Measurements from ENCODE around the gene UBALD2. TPM values are rescaled to one million over a fixed set of nuclear protein-coding genes. Genes with fewer than 3 reads are reported as not detected.

The UBALD2 gene
- total and polyA plus RNA-seq, 2 of the 8 experiments (the other 6 are each of a cell fraction or from before 2014, with no cell fraction given) = 17.8 to 22.6 TPM

DNA sequence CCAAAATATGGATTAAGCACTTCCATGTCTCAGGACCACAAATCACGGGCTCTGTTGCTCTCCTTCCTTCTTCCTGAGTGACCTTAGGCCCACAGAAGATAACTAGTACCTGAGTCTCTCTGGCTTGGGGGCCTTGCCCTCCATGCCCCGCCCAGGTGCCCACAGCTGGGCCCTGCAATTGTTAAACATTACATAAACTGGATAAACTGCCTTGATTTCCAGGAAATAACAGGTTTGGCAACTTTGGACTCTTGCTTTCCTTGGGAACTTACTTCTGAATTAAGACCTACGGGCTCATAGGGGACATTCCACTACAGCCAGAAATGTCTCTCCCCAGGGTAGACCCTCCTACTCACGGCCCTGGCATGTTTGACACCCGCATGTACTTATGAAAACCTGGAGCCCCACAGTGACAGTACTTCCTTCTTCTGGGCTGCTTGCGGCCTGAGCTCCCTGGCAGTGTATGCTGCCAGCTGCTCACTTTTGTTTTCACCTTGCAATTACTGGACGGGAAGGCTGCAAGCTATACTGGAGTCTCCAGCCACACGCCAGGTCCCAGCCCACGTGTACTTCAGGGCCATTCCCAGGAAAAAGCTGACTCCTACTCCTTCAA is 2.3 kb upstream of the UBALD2 start:
- Histone ChIP-seq H3K56ac (replicated peaks; ENCODE audit: insufficient read length, low read depth, low read length) (no peak overlapping the region), H3K4me3 (ENCODE audit: extremely low read depth in 1 of 4, insufficient read depth in 2 of 4, low read depth in 3 of 4, low read length in 4 of 4) (no peak overlapping the region), H3K27ac (ENCODE audit: low read depth, low read length) (no peak overlapping the region), H4K8ac (ENCODE audit: extremely low read depth, insufficient read depth, low read length) (peak overlapping the region; percentile 60; the same call in 1 of the 2 replicates), H2AK5ac (ENCODE audit: low read depth, low read length) (no peak overlapping the region), H4K20me1 (replicated peaks in 1 of 2; ENCODE audit: control insufficient read depth in 1 of 2, insufficient read depth in 2 of 2, low read length in 2 of 2) (no peaks in the 10 kb centered on the region), H3K23ac (ENCODE audit: insufficient read length) (no peak overlapping the region), H3K9ac (replicated peaks in 1 of 4; ENCODE audit: extremely low read depth in 1 of 4, low read depth in 3 of 4, low read length in 3 of 4) (no peak overlapping the region), H3K79me1 (ENCODE audit: low read depth, low read length) (peaks cover 2% of the 10 kb centered on the region; the same call in 1 of the 2 replicates), H3K36me3 (ENCODE audit: control insufficient read depth in 2 of 4, insufficient read depth in 4 of 4, low read length in 3 of 4) (no peaks in the 10 kb centered on the region), H2AFZ (ENCODE audit: low read length) (no peak overlapping the region), H3K4me1 (replicated peaks in 1 of 4; ENCODE audit: control insufficient read depth in 3 of 4, insufficient read depth in 4 of 4, low read length in 3 of 4) (peaks cover 0 to 7% (median 4%) of the 10 kb centered on the region in 4 experiments; a peak in 6 of 7 replicates), H2BK120ac (replicated peaks; ENCODE audit: low read depth, low read length) (no peak overlapping the region), H2BK12ac (ENCODE audit: low read depth, low read length) (no peak overlapping the region), H2BK15ac (ENCODE audit: low read length) (no peak overlapping the region), H4K91ac (replicated peaks; ENCODE audit: insufficient read length, low read length) (peak overlapping the region; percentile 19), H3K14ac (ENCODE audit: insufficient read length) (no peak overlapping the region), H3K23me2 (ENCODE audit: low read depth, low read length) (no peaks in the 10 kb centered on the region), H3K18ac (ENCODE audit: extremely low read depth, low read length) (no peak overlapping the region), H3K4ac (replicated peaks; ENCODE audit: insufficient read length, low read depth, low read length) (no peak overlapping the region), H2BK20ac (ENCODE audit: low read length) (no peak overlapping the region), H3K79me2 (ENCODE audit: control insufficient read depth in 1 of 2, insufficient read depth in 2 of 2, low read length in 2 of 2) (peaks cover 3 to 13% of the 10 kb centered on the region in 2 experiments; a peak in 3 of 4 replicates), H3K27me3 (replicated peaks in 1 of 4; ENCODE audit: control insufficient read depth in 3 of 4, extremely low read depth in 1 of 4, insufficient read depth in 3 of 4, low read length in 3 of 4) (no peaks in the 10 kb centered on the region; a peak in 1 of 7 replicates), H4K5ac (ENCODE audit: insufficient read length, low read depth, low read length) (no peak overlapping the region), H2BK5ac (ENCODE audit: low read depth, low read length) (no peak overlapping the region; the same call in 1 of the 2 replicates), H3K9me3 (ENCODE audit: insufficient read depth in 2 of 2, low read depth in 1 of 2, low read length in 1 of 2) (no peaks in the 10 kb centered on the region), H3K4me2 (ENCODE audit: insufficient read depth in 1 of 2, low read depth in 2 of 2, low read length in 2 of 2) (no peak overlapping the region)
- no peak for DNase-seq (ENCODE audit: low read depth in 1 of 2, low spot score in 2 of 2)
- no peak for FAIRE-seq
- ChIA-PET CTCF (ENCODE audit: partially characterized antibody) (interaction anchor here (0.7 to 6.2 kb wide), 11 partner anchors 9 to 186 kb away, joined by 3 to 49 read pairs (median 4); no protein-coding TSS in a partner anchor), POLR2A (ENCODE audit: partially characterized antibody) (interaction anchor here (0.9 to 2.1 kb wide), 4 partner anchors 8 to 160 kb away, joined by 3 to 5 read pairs (median 3); no protein-coding TSS in a partner anchor)
- WGBS, 2 experiments (ENCODE audit: extremely low coverage in 1 of 2, insufficient coverage in 1 of 2, insufficient read length in 1 of 2, insufficient replicate concordance in 2 of 2, low coverage in 1 of 2, low lambda C conversion rate in 2 of 2, missing lambda C conversion rate in 1 of 2) = 77% methylated on average over 9 of the region's 9 CpGs; no CpG with 5 or more reads in 1 of the 2 experiments
- TF ChIP-seq HDAC6 (IDR thresholded peaks at IDR 0.05; ENCODE audit: low read depth, low read length) = no peak
- TF ChIP-seq TAF7 (optimal IDR thresholded peaks at IDR 0.05; ENCODE audit: borderline replicate concordance, low read depth, low read length) = no peak
- TF ChIP-seq SIX5 (IDR thresholded peaks at IDR 0.05; ENCODE audit: low read depth, low read length) = no peak
- TF ChIP-seq, protein P1, sequence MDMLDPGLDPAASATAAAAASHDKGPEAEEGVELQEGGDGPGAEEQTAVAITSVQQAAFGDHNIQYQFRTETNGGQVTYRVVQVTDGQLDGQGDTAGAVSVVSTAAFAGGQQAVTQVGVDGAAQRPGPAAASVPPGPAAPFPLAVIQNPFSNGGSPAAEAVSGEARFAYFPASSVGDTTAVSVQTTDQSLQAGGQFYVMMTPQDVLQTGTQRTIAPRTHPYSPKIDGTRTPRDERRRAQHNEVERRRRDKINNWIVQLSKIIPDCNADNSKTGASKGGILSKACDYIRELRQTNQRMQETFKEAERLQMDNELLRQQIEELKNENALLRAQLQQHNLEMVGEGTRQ (IDR thresholded peaks at IDR 0.05; ENCODE audit: low read length) = no peak
- TF ChIP-seq CBX5 (IDR thresholded peaks at IDR 0.05; ENCODE audit: low read depth, low read length) = no peak
- TF ChIP-seq CHD1 (IDR thresholded peaks at IDR 0.05; ENCODE audit: low read depth, low read length) = no peak
- no peak for TF ChIP-seq POLR2AphosphoS5 (IDR thresholded peaks at IDR 0.05; ENCODE audit: low read depth, low read length)
- TF ChIP-seq FOSL1 (IDR thresholded peaks at IDR 0.05; ENCODE audit: insufficient read depth, low read depth, low read length) = no peak
- no peak for TF ChIP-seq SIN3A (conservative IDR thresholded peaks at IDR 0.05 in 1 of 2, IDR thresholded peaks at IDR 0.05 in 1 of 2; ENCODE audit: low read depth in 1 of 2, low read length in 2 of 2)
- no peak for TF ChIP-seq GABPA (IDR thresholded peaks at IDR 0.05; ENCODE audit: borderline replicate concordance, insufficient read depth, low read length)
- TF ChIP-seq TEAD4 (IDR thresholded peaks at IDR 0.05; ENCODE audit: low read depth, low read length) = no peak
- TF ChIP-seq SP4 (IDR thresholded peaks at IDR 0.05; ENCODE audit: low read length) = no peak

All from H1 (cell line).